GM21447 (cell line): ENCODE measurements around the gene NTNG1.
"Not testable (repeated sequence)": the region's sequence is repeated elsewhere in the genome, so short reads cannot be mapped to it uniquely, and the experiment has no call there.

ENCODE experiments used
- ATAC-seq: cut with Tn5 transposase; IDR thresholded peaks from one replicate; pipeline ENCODE4 v1.9.1; 2021; ENCODE audit not compliant: unreplicated experiment

Gene NTNG1

DNA sequence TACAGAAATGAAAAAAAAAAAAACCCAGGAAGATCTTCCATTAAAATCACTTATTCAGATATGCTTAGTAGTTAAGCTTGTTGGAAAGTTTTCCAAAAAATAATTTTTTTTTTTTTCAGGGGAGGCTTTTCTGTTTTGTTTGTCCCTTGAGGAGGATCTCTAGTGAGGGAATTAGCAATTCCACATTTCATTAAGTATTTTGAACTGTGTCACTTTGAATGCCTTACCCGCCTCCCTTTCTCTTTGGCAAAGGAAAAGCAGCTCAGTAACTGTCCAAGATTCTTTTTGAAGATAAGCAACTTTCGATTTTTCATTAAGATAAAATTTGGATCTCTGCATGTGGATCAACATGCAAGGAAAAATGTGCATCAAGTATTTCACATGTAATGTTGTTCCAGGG lies 1.8 kb downstream of the NTNG1 start:
- ATAC-seq: no peak

DNA sequence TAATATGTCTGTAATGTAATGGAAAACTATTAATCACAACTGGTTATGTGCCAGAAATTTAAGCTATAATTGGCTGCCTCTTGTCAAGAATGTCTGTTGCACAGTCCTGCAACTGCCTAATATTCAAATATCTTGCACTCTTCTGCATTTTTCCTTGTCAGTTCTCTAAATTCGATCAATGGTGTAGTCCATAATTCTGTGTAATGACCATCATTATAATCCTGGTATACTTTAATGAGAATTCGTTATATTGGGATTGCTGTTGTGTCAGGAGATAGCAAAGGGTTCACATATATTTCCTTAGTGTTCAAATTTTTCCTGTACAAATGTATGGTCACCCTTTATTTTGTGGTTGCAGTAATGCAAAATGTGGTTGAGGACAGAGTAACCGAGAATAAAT lies 4.8 kb downstream of the NTNG1 start:
- no peak for ATAC-seq

DNA sequence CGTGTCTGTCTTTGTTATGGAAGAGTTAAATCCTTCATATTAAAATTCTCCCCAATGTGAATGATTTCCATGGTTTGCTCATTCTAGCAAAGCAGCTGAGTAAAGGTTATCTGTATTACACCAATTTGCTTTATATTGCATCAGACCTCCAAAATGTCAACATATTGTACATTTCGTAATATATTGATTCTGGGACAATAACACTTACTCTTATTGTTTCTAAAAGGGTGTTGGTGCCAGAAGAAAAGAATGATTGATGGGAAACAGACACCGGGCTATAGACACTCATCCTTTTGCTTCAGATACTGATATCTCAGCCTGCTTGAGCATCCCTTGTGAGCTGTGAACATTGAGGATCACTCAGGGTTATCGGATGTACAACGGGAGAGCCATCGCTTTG lies 7.0 kb downstream of the NTNG1 start:
- ATAC-seq: no peak

DNA sequence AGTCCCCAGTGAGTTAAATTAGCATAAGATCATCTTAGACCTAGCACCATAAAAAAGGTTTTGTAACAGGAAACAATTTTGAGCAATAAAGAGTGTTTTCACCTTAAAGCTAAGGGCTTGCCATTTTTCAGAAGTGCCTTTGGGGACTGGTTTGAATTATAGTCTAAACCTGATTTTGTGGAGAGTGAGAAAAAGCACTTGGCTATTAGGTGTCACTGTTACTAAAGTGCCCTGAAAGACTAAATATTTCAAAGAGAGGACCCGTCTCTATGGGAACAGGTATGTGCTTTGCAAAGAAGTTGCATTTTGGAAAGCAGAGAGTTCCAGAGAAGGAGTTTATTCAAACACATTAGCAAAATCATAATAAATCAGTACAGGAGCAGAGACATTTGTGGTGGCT lies 9.1 kb downstream of the NTNG1 start:
- no peak for ATAC-seq

DNA sequence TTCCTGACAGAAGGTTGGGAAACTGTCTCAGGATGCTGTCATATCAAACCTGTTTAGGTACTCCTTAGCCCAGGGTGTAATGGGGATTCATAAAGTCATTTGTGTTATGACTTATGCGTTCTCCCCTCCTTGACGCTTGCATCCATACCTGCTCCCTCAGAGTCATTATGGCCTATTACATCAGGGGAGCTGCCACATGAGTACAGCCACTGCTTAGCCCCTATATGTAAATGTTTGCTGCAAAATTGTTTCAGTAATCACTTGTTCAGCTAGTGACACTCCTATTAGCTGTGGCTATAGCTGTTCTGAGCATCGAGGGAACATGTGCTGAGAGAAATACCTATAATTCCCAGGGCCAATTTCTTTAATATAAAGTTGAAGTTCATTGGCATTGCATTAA lies 10.5 kb downstream of the NTNG1 start:
- ATAC-seq: no peak

DNA sequence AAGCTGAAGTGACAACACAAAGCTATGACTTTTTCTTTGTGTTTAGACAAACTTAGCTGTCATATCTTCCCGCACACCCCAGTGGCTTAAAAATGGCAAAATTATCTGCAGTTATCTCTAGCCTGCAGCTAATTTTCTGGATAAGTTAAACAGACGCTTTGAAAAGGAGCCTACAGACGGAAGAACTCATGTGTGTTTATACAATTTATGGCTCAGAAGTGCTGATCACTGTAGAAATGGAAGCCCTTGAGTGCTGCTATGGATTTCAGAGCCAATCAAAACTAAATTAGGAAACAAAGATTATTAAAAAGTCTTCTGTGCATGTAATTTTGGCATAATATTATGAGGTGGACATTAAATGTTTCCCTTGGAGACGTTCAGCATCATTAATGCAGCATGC lies 11.6 kb downstream of the NTNG1 start:
- ATAC-seq: no peak

DNA sequence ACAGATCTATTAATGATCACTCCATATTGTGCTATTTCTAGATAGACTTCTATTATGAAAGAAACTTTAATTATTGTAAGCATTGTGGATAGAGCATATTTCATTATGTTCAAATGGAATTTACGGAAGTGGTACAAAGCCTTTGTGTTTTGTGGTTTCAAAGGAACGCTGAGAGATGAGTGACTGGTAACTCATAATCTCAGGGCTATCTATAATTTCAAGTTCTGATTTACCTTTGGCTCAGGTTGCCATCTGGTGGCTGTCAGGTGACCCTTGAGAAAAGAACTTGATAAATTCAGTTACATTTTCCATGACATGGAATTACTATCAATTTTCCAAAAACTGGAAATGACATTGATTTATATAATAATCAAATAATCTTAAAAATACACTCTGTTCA lies 12.2 kb downstream of the NTNG1 start:
- no peak for ATAC-seq

DNA sequence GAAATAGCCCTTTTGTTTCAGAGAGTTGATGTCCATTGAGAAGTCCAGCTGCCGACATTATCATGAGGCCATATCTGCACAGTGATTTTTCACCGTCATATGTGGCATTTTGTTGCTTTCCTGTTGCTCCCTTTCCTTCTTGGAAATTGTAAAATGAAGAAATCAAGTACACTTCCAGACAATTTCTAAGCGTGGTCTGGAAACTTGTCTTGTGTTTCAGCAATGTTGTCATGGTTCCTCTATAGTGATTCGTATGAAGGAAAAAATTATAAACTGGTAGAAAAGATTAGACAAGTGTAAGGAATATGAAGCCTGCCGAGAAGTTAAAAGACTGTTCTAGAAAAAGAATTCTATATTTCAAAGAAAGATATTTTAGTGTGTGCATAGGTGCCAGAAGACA lies 17.7 kb downstream of the NTNG1 start:
- no peak for ATAC-seq

DNA sequence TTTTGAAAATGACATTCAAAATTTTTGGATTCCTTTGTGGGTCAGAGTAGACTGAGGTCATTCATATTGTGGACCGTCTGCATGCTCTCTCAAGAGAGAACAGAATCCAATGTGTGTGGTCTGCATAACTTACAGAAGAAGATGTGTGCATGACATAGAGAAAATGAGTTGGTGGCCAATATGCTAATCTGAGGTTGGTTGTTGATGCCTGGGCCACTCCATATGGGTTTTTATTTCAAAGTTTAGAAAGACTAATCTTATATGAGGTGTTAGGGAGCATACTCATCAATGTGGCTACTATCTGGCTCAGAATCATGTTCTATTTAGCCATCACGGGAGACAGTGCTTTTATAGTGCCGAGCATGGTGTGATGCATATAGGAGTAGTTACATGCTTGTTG lies 18.2 kb downstream of the NTNG1 start:
- no peak for ATAC-seq

DNA sequence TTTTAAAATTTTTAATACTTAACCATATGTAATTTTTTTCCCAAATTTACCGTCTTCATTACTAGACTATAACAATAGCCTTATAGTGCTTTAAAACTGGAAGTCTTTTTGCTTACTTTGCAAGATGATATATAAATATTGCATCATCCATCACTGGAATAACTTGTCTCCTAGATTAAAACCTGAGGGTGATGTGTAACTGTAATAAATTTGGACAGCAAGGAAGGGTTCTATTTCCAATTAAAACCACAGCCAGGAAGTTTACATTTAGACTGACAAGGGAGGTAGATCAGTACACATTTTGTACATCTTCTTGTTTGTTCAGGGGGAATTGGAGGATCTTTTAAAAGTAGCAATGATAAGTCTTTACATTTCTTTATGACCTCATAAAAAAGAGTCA lies 21.9 kb downstream of the NTNG1 start:
- ATAC-seq: no peak

DNA sequence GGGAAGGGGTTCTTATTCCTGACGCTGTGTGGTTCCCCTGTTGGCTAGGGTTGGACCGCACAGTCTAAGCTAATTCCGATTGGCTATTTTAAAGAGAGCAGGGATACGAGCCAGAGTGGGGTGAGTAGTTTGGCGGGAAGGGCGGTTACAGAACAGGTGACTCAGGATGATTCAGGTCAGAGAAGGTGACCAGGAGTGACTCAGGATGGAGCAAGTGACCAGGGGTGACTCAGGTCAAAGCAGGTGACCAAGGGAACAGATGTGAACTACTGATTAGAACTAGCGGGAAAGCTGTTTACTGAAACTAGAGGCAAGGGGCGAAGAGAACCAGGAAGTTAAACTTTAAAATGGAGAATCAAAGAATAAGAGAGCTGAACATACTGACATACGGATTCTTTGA lies 24.1 kb downstream of the NTNG1 start:
- ATAC-seq: not testable (repeated sequence)

DNA sequence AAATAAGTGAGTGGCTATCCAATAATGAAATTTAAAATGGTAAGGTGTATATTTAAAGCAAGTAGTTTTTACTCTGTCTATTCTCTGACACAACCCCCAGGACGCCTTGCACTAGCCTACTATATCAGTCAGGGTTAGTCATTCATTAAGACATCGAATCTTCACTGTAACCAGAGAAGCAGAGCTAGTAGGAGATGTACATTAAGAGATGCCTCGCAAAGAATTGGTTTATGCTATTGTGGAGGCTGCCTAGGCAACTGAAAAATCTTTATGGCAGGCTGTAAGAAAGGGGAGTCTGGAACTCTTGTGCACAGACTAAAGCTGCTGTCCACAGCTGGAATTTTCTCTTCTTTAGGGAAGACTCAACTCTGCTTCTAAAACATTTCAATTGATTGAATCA lies 28.8 kb downstream of the NTNG1 start:
- no peak for ATAC-seq

DNA sequence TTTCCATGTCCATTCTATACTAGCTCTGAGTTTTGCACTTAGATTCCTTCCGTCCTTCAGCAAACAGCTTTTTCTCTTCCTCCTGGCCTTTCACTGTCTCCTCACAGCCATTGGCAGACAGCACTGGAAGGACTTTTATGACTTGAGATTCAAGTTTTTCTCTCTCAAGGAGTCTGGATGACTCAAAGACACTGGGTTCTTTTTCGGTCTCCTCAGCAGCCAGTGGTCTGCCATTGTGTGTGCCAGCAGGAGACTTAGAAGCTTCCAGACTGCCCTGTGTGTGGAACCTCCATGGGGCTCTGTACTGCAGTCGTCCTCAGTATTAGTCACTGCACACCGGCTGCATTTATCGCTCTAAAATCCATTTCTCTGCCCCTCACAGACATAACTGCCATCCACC lies 30.5 kb downstream of the NTNG1 start:
- no peak for ATAC-seq

DNA sequence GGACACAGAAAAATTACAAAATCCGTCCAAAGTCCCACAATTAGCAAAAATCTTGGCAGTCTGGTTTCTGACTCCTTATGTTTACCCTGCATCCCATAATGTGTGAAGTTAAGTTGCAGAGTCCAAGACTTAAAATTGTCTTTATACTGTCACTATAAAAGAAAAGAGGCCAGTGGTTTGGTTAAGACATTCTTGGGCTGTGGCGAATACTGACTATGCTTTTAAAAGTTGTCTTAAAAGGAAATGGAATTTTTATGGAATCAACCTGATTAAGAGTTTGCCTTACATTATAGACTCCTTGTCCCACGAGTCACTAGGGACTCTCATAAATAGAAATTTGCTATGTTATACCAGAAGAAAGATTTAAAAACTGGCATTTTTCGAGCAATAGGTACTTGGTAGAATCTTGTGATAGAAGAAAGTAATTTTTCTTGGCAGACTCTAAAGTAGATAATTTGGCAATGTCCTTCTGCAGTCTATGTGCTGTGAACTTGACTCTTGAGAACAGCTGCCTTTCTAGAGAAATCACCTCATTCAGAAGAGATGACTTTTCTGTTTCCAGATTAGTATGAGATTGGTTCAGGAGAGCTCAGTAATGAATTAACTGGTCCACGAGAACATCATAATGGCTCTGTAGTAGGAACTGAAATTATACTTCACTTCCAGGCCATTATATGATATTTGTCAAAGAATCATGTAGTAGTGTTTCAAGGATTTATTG lies 31.8 kb downstream of the NTNG1 start:
- ATAC-seq: no peak

DNA sequence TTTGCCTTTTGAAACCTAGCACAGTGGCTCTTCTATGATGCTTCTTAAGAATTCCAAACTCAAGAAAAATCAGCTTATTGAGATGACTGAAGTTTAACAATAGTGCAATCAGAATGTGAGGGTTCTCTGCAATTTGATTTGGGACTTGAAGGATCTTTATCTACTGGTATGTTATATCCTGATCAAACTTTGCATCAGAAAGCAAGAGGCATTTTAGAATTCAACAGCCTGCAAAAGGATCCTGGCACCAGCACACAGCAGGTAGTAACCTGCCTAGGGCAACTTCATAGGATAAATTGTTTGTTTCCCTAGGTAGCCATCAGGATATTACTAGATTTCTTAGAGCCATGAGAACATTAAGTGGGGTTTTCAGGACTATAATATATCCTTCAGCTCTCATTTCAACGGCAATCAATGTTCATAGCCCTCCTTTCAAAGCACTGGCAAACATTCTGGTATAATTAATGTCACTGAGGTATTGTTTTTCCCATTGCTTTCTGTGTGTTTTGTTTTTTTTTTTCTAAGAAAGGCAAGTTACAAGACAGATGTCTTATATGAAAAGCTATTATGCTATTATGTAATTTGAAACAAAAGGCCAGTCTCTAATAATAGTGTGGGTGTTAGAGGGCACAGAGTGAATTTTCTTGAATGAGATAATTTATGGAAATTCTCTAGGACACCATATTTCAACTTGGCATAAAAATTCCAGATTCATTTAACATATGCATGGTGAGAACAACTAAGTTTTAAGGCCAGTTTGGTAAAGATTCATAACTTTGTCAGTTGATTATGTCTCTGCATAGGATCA lies 34.5 kb downstream of the NTNG1 start:
- ATAC-seq: no peak

DNA sequence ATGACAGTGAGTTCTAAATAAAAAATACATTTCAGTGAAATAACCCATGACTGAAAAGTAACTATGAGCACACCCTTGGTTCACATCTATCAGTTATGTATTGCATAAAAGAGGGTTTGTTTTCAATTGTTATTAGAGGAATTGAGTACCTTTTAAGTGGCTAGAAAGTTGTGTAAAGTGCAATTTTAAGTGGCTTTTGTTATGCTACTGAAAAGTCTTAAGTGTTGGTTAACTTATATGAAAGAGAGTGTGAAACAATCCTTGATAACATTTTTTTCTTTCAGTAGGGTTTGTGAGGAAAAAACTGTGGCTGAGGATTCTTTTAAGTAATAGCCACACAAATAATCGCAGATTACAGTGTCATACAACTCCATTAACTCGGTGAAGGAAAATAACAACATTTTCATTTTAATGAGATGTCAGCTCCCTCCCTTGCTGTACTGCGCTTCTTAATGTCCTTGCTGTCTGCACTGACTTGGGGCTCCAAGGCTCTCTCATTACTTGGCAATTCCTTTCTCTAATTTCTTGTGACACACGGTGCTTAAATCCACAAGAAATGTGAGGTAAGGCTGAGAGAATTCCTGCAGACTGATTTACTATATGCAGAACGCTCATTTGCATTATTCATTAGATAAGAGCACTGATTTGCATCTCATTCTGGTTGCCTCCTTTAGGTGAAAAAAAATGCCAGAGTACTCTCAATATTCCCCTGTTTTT lies 40.6 kb downstream of the NTNG1 start:
- ATAC-seq: no peak

DNA sequence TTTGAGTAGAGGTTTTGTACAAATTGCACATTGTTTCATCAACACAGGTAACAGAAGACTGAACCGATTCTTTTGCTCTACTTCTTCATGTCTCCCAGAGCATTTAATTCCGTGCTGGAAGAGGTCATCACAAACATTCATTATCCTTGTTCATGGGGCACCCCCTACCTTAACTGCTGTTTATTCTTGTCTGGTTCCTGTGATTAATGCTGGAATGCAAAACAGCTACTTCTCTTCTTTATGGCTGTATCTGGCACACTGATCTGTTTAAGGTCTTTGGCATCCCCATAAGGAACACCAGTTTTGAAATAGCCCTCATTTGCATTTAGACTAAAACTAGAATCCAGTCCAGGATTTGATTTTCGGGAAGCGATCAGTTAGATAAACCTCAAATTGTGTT lies 42.2 kb downstream of the NTNG1 start:
- ATAC-seq: no peak

DNA sequence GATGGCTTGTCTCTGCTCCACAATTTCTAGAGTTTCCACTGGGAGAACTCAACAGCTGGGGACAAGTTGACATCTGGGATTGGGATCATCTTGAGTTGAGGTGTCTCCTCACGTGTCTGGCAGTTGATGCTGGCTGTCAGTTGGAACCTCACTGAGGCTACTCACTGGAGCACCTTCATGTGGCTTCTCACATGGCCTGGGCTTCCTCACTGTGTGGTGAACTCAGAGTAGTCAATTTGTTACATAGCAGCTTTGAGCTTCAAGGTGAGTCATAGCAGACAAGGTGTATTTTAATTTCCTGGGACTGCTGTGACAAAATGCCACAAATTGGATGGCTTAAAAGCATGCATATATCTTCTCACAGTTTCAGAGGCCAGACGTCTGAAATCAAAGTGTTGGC lies 44.0 kb downstream of the NTNG1 start:
- no peak for ATAC-seq

DNA sequence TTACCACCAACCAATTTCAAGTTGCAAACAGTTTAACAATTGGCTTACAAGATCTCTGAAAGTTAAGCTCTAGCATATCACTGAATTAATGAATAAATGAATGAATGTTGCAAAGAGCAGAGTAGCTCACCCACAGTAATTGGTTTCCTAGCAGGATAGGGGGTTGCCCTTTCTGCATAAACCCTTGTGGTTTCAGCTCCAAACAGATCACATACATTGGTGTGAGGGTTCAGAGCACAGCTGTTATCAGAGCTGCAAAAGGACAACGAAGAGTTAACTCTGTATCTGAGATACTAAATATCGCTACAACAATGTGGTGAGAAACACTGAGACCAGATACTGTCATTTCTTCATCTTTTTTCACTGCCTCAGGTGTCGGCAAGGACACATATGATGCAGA lies 46.6 kb downstream of the NTNG1 start:
- ATAC-seq: no peak

DNA sequence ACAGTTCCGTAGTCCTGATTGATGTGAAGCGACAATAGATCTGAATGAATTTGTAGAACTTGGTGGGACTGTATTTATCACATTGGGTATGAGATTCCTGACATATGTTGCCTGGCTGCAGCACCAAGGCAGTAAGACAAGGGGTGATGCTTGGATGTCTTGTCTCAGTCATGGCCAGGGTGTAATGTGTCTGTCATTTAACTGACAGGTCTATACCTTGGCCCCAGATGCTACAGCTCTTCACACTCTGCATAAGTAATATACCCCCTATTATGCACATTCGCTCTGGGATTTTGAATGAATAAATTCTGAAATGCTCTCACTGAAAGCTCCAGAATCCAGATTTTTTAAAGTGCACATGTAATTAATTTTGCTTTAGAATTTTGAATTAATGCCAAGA lies 47.3 kb downstream of the NTNG1 start:
- ATAC-seq: no peak

DNA sequence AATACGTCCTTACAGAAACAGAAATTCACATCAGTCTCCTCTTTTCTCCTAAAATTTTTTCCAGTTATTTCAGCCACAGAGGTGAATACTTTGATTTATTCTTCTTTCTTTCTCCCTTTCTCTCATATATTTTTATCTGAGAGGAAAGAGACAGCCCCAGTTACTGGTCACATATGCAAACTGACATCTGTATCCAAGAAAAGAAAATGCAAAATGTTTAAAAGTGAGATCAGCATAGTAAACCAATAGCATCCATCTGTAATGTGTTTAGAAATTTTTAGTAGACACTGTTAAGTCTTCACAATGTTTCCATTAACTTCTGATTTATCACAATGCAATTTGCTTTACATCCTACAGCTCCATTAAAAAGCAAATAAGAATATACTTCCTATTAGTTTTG lies 53.5 kb downstream of the NTNG1 start:
- no peak for ATAC-seq

DNA sequence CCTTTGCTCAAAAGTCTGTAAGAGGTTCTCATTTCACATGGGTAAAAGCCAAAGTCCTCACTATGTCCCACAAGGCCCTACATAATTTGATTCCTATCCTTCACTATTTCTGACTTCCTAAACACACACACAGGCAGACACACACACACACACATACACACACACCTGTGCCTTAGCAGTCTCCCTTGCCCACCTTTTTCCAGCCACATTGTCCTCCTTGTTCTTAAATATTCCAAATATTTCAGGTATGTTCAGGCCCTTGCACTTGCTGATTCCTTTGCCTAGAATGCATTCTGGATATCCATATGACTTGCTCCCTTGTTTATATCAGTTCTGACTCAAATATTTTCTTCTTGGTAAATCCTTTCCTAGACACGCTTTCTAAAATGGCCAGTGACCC lies 54.6 kb downstream of the NTNG1 start:
- no peak for ATAC-seq
